NCI-H226 (cell line): ENCODE measurements around the gene ATP13A4.

Experiments used
- DNase-seq: peaks from one replicate; pipeline ENCODE4 v3.0.0-alpha.2; 2015

ATP13A4 gene

GRCh38 chr3:193391902-193392301 lies 162.8 kb downstream of the ATP13A4 start:
- DNase-seq = peak; percentile 13

GRCh38 chr3:193389335-193389734 lies 165.4 kb downstream of the ATP13A4 start:
- DNase-seq = no peak

GRCh38 chr3:193388361-193388760 lies 166.3 kb downstream of the ATP13A4 start:
- DNase-seq = no peak

DNA sequence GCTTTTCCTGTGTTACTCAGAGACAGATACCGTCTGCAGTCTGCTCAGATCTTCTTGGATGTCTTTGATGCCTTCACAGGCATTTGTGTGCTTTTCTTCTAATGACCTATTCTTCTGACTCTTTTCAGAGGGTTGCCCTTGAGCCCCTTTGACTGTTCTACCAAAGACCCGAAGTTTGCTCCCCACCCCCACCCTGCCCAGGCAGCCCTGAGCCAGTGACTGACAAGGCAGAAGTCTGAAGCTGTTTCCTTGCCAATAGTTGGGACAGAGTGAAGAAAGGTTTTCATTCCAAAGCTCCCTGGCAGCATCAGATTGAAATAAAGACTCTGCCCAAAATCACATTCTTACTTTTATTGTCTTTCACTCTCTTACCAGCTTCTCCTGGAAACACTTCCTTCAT lies 167.1 kb downstream of the ATP13A4 start:
- no peak for DNase-seq

DNA sequence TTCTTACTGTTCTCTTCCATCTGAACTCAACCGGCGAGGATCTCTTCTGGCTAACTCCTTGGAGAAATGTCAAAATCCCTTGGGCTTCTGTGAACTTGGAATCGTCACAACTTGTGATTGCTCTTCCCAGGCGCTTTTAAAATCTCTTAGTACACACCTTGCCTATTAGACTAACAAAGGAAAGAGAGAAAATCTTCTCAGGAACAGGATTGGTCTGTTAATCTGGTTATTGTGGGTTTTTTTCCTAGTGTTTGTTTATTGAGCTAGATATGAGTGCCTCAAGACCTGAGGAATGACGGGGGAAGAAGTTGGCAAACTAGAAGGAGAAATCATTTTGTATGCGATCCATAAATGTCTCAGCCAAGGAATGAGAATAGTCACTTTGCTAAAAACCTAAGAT lies 176.0 kb downstream of the ATP13A4 start, which contains the start of gene ATP13A5:
Gene ATP13A5 (minus strand): TSS at position 48 of the 400 bp plus-strand sequence. CDS start 28 bp downstream, at position 20.
- DNase-seq = no peak

GRCh38 chr3:193377591-193377990 lies 177.1 kb downstream of the ATP13A4 start:
- no peak for DNase-seq

DNA sequence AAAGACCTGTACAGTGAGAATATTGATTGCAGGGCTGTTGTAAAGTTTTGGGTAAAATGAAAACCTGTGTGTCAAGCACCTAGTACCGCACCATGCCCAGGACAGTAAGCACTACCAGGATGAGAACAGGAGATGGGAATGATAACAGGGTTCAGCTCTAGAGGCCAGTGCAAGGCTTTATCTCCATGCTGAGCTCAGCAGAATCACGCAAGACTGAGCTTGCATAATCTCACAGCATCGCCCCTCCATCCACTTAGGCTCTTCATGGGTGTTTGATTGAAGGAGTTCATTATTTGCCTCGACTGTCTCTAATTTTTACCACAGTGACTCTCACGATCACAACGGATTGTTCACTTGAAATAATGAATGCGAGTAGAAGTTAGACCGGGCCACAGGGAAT lies 179.1 kb downstream of the ATP13A4 start:
- no peak for DNase-seq

GRCh38 chr3:193372783-193373182 lies 181.9 kb downstream of the ATP13A4 start:
- DNase-seq = no peak

- no peak for DNase-seq
These were observed 186.8 kb downstream of the ATP13A4 start for GRCh38 chr3:193367868-193368267.

GRCh38 chr3:193357291-193357690 lies 197.4 kb downstream of the ATP13A4 start:
- DNase-seq = no peak

GRCh38 chr3:193354423-193354822 lies 200.3 kb downstream of the ATP13A4 start:
- DNase-seq = no peak
